Thyroid gland (tissue), 4 donors: ENCODE results near the gene COL11A2.

ENCODE experiments used
- POLR2A ChIP-seq, 2 donors: fragments of 450-650 bp; IDR thresholded peaks; one replicate each; pipeline ENCODE4 v1.6.1; 2017; ENCODE audit warnings: antibody characterized with exemption in 2 of 2, mild to moderate bottlenecking in 2 of 2, moderate library complexity in 1 of 2
- TF ChIP-seq, protein P1 (sequence below), 6 experiments: fragments of 200-600 bp in 3 of 6; fragments of 450-650 bp in 3 of 6; sonication (generic) in 3 of 6; IDR thresholded peaks; one replicate each; pipeline ENCODE4 v1.5.1; 2016 to 2019; ENCODE audit warnings: antibody characterized with exemption in 6 of 6, mild to moderate bottlenecking in 2 of 6, inconsistent platforms in 1 of 6, moderate library complexity in 1 of 6

DNA sequence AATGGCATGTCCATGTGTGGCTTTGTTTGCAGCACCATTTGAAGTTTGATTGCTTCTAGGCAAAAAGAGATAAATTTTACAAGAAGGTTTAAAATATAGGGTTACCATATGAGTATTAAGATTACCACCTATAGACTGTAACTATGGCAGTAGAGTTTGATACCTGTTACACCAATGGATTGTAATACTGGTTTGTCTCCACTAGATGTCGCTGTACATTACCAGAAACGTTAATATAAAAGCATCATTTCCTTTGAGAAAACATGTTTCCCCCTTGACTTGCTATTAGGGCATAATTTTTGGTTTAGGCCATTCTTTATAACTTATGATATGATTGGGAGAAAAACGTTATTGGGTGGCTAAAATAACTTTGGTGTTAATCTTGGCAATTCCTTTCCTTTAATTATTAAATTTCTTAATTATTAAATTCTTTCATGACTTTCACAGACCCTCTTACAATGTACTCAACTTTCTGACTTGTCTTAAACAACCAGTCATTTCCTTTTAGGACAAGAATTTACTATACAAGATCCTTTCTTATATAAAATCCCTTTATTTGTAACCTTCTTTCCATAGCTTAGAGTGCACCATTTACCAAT is 73.6 kb downstream of the COL11A2 start:
- TF ChIP-seq POLR2A (IDR thresholded peaks at IDR 0.05): no peak
- TF ChIP-seq, protein P1, sequence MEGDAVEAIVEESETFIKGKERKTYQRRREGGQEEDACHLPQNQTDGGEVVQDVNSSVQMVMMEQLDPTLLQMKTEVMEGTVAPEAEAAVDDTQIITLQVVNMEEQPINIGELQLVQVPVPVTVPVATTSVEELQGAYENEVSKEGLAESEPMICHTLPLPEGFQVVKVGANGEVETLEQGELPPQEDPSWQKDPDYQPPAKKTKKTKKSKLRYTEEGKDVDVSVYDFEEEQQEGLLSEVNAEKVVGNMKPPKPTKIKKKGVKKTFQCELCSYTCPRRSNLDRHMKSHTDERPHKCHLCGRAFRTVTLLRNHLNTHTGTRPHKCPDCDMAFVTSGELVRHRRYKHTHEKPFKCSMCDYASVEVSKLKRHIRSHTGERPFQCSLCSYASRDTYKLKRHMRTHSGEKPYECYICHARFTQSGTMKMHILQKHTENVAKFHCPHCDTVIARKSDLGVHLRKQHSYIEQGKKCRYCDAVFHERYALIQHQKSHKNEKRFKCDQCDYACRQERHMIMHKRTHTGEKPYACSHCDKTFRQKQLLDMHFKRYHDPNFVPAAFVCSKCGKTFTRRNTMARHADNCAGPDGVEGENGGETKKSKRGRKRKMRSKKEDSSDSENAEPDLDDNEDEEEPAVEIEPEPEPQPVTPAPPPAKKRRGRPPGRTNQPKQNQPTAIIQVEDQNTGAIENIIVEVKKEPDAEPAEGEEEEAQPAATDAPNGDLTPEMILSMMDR (IDR thresholded peaks at IDR 0.05): peak; percentile 57 to 86 (median 81)
